ENCODE data around the gene MARCO. TPM values are rescaled to one million over a fixed set of nuclear protein-coding genes. Genes with fewer than 3 reads are reported as not detected.

MARCO gene
- total and polyA plus RNA-seq, 2 experiments from 2014 or later = not detected

DNA sequence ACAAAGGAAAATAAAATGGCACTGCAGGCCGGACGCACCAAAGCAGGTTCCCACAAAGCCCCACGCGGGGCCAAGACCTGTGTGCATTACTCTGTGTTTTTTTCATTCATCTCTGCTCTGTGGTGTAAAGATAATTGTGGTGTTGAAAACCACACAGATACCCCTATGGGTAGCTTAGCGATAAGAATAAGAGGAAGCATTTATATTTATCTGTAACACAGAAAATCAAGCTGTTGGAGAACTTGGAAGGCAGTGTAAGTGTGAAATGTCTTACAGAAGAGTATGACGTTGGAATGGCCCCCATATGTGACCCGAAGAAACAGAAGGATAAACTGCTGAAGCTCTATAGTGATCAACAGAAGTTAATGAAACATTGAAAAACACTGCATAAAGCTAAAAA is 20.3 kb upstream of the MARCO start:
- H3K27ac ChIP-seq (ENCODE audit: low read depth) = no peak overlapping the region
- Mint-ChIP-seq H3K9me3 (0 out of 3 replicates have a peak, but pooled peaks cover 4% of the 10 kb centered on the region), H3K4me1 (peaks cover 6% of the 10 kb centered on the region; the same call in 2 of the 3 replicates), H3K27ac (peak overlapping the region; percentile 14; the same call in 1 of the 2 replicates), H3K27me3 (ENCODE audit: insufficient read depth, low read depth, poor library complexity) (peaks cover 2% of the 10 kb centered on the region), H3K4me3 (no peak overlapping the region), H3K36me3 (ENCODE audit: low read depth) (no peaks in the 10 kb centered on the region)
- TF ChIP-seq, protein P1, sequence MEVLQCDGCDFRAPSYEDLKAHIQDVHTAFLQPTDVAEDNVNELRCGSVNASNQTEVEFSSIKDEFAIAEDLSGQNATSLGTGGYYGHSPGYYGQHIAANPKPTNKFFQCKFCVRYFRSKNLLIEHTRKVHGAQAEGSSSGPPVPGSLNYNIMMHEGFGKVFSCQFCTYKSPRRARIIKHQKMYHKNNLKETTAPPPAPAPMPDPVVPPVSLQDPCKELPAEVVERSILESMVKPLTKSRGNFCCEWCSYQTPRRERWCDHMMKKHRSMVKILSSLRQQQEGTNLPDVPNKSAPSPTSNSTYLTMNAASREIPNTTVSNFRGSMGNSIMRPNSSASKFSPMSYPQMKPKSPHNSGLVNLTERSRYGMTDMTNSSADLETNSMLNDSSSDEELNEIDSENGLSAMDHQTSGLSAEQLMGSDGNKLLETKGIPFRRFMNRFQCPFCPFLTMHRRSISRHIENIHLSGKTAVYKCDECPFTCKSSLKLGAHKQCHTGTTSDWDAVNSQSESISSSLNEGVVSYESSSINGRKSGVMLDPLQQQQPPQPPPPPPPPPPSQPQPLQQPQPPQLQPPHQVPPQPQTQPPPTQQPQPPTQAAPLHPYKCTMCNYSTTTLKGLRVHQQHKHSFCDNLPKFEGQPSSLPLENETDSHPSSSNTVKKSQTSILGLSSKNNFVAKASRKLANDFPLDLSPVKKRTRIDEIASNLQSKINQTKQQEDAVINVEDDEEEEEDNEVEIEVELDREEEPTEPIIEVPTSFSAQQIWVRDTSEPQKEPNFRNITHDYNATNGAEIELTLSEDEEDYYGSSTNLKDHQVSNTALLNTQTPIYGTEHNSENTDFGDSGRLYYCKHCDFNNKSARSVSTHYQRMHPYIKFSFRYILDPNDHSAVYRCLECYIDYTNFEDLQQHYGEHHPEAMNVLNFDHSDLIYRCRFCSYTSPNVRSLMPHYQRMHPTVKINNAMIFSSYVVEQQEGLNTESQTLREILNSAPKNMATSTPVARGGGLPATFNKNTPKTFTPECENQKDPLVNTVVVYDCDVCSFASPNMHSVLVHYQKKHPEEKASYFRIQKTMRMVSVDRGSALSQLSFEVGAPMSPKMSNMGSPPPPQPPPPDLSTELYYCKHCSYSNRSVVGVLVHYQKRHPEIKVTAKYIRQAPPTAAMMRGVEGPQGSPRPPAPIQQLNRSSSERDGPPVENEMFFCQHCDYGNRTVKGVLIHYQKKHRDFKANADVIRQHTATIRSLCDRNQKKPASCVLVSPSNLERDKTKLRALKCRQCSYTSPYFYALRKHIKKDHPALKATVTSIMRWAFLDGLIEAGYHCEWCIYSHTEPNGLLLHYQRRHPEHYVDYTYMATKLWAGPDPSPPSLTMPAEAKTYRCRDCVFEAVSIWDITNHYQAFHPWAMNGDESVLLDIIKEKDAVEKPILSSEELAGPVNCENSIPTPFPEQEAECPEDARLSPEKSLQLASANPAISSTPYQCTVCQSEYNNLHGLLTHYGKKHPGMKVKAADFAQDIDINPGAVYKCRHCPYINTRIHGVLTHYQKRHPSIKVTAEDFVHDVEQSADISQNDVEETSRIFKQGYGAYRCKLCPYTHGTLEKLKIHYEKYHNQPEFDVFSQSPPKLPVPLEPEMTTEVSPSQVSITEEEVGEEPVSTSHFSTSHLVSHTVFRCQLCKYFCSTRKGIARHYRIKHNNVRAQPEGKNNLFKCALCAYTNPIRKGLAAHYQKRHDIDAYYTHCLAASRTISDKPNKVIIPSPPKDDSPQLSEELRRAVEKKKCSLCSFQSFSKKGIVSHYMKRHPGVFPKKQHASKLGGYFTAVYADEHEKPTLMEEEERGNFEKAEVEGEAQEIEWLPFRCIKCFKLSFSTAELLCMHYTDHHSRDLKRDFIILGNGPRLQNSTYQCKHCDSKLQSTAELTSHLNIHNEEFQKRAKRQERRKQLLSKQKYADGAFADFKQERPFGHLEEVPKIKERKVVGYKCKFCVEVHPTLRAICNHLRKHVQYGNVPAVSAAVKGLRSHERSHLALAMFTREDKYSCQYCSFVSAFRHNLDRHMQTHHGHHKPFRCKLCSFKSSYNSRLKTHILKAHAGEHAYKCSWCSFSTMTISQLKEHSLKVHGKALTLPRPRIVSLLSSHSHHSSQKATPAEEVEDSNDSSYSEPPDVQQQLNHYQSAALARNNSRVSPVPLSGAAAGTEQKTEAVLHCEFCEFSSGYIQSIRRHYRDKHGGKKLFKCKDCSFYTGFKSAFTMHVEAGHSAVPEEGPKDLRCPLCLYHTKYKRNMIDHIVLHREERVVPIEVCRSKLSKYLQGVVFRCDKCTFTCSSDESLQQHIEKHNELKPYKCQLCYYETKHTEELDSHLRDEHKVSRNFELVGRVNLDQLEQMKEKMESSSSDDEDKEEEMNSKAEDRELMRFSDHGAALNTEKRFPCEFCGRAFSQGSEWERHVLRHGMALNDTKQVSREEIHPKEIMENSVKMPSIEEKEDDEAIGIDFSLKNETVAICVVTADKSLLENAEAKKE (CRISPR knock-in tag; IDR thresholded peaks at IDR 0.05) = no peak
- TF ChIP-seq, protein P2, sequence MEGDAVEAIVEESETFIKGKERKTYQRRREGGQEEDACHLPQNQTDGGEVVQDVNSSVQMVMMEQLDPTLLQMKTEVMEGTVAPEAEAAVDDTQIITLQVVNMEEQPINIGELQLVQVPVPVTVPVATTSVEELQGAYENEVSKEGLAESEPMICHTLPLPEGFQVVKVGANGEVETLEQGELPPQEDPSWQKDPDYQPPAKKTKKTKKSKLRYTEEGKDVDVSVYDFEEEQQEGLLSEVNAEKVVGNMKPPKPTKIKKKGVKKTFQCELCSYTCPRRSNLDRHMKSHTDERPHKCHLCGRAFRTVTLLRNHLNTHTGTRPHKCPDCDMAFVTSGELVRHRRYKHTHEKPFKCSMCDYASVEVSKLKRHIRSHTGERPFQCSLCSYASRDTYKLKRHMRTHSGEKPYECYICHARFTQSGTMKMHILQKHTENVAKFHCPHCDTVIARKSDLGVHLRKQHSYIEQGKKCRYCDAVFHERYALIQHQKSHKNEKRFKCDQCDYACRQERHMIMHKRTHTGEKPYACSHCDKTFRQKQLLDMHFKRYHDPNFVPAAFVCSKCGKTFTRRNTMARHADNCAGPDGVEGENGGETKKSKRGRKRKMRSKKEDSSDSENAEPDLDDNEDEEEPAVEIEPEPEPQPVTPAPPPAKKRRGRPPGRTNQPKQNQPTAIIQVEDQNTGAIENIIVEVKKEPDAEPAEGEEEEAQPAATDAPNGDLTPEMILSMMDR (conservative IDR thresholded peaks at IDR 0.05; ENCODE audit: low read depth in 2 of 2) = no peak
- TF ChIP-seq NANOG (IDR thresholded peaks at IDR 0.05; ENCODE audit: borderline replicate concordance) (no peak), EZH2phosphoT487 (IDR thresholded peaks at IDR 0.05; ENCODE audit: unreplicated experiment) (no peak), ZNF331 (CRISPR knock-in tag; IDR thresholded peaks at IDR 0.05; ENCODE audit: low read depth) (no peak), CREB1 (CRISPR knock-in tag; IDR thresholded peaks at IDR 0.05; ENCODE audit: low read depth) (no peak), JUNB (IDR thresholded peaks at IDR 0.05; ENCODE audit: unreplicated experiment) (no peak), ZNF114 (CRISPR knock-in tag; IDR thresholded peaks at IDR 0.05) (no peak), EZH2 (IDR thresholded peaks at IDR 0.05; ENCODE audit: low read depth, unreplicated experiment) (no peak), POLR2AphosphoS5 (IDR thresholded peaks at IDR 0.05; ENCODE audit: low read depth) (no peak), STAT1 (IDR thresholded peaks at IDR 0.05; ENCODE audit: unreplicated experiment) (no peak)
- TF ChIP-seq, protein P3, sequence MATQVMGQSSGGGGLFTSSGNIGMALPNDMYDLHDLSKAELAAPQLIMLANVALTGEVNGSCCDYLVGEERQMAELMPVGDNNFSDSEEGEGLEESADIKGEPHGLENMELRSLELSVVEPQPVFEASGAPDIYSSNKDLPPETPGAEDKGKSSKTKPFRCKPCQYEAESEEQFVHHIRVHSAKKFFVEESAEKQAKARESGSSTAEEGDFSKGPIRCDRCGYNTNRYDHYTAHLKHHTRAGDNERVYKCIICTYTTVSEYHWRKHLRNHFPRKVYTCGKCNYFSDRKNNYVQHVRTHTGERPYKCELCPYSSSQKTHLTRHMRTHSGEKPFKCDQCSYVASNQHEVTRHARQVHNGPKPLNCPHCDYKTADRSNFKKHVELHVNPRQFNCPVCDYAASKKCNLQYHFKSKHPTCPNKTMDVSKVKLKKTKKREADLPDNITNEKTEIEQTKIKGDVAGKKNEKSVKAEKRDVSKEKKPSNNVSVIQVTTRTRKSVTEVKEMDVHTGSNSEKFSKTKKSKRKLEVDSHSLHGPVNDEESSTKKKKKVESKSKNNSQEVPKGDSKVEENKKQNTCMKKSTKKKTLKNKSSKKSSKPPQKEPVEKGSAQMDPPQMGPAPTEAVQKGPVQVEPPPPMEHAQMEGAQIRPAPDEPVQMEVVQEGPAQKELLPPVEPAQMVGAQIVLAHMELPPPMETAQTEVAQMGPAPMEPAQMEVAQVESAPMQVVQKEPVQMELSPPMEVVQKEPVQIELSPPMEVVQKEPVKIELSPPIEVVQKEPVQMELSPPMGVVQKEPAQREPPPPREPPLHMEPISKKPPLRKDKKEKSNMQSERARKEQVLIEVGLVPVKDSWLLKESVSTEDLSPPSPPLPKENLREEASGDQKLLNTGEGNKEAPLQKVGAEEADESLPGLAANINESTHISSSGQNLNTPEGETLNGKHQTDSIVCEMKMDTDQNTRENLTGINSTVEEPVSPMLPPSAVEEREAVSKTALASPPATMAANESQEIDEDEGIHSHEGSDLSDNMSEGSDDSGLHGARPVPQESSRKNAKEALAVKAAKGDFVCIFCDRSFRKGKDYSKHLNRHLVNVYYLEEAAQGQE (IDR thresholded peaks at IDR 0.05; ENCODE audit: unreplicated experiment) = no peak
- TF ChIP-seq, protein P4, sequence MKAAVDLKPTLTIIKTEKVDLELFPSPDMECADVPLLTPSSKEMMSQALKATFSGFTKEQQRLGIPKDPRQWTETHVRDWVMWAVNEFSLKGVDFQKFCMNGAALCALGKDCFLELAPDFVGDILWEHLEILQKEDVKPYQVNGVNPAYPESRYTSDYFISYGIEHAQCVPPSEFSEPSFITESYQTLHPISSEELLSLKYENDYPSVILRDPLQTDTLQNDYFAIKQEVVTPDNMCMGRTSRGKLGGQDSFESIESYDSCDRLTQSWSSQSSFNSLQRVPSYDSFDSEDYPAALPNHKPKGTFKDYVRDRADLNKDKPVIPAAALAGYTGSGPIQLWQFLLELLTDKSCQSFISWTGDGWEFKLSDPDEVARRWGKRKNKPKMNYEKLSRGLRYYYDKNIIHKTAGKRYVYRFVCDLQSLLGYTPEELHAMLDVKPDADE (IDR thresholded peaks at IDR 0.05) = no peak
- no peaks in the 10 kb centered on the region for H3F3A ChIP-seq (replicated peaks; ENCODE audit: low read depth)
- no peaks in the 10 kb centered on the region for H3K4me1 ChIP-seq (ENCODE audit: insufficient read depth)
- H4K20me1 ChIP-seq (replicated peaks; ENCODE audit: insufficient read depth) = no peaks in the 10 kb centered on the region
- no peaks in the 10 kb centered on the region for H3K27me3 ChIP-seq (ENCODE audit: insufficient read depth)
- DNase-seq (ENCODE audit: low spot score) = no peak
- H3K9me2 ChIP-seq (ENCODE audit: insufficient read depth) = 0 out of 2 replicates have a peak, but pooled peaks cover 4% of the 10 kb centered on the region
- H3K4me2 ChIP-seq = no peak overlapping the region
- peak overlapping the region; percentile 84; the same call in 1 of the 2 replicates for H2AFZ ChIP-seq
- no peak overlapping the region for H3K4me3 ChIP-seq
- no peaks in the 10 kb centered on the region for H3K36me3 ChIP-seq (ENCODE audit: insufficient read depth)
- no peak for ATAC-seq
- no peaks in the 10 kb centered on the region for H3K79me2 ChIP-seq (replicated peaks; ENCODE audit: insufficient read depth)
